HG02973 (cell line): ENCODE measurements around the gene RASGRP3.

Experiments used
- ATAC-seq: cut with Tn5 transposase; IDR thresholded peaks from one replicate; pipeline ENCODE4 v1.9.1; 2021; ENCODE audit warnings: moderate library complexity; ENCODE audit not compliant: unreplicated experiment

Gene RASGRP3

DNA sequence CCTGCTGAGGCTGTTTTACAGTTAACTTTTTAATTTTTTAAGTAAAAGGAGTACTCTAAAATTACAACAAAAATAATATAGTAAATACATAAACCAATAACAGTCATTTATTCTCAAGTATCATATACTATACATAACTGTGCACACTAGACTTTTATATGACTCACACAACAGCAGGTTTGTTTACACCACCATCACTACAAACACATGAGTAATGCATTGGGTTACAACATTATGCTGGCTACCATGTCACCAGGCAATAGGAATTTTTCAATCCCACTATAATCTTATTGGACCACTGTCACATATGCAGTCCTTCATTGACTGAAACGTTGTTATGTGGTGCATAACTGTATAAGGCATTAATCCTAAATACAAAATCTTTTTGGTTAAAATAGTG lies 42.5 kb downstream of the RASGRP3 start:
- ATAC-seq = no peak

DNA sequence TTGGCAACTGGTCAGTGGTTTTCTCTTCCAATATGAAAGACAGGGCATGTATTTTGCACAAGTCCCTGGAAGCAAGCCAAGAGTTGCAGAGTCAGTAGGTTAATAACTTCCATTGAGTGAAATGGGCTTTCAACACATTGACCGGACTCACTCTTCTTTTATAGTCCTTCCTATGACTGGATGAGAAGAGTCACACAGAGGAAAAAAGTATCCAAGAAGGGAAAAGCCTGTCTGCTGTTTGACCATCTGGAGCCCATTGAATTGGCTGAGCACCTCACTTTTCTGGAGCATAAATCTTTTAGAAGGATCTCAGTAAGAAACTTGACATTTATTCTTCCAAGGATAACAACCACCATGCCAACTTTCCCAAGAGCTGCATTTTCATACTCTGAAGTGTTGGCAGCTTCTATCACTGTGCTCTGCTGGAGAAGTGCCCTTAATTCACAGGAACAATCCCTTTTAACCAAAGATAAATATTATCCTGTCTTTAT lies 45.4 kb downstream of the RASGRP3 start:
- no peak for ATAC-seq

DNA sequence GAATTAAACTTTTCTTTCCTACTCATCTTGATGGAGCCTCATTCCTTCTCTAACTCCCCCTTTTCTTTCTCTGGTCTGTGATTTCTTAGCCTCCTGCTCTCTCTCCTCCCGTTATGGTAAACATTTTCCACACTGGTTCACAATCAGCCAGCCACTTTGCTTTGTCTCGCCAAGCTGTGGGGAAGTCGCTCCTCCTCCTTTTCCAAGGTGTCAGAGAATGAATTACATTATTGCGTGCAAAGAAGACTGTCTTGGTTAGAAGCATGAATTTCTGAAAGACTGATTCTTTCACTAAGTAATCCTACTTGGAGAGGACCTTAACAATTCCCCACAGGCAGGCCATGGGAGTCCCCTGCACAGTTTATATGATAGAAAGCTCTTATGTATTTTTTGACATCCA lies 46.1 kb downstream of the RASGRP3 start:
- ATAC-seq = no peak

DNA sequence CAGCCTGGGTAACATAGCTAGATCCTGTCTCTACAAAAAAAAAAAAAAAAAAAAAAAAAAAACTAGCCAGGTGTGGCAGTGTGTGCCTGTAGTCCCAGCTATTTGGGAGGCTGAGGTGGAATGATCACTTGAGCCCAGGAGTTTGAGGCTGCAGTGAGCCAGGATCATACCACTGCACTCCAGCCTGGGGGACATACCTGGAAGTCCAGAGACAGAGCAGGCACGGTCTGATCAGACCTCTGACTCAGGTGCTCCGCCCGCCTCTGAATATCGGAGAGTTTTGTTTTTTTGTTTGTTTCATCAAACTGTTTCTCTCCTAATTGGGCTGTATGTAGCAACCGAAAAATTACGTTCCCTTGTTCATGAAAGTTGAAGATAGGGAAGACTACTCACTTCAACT lies 49.2 kb downstream of the RASGRP3 start:
- ATAC-seq = no peak

DNA sequence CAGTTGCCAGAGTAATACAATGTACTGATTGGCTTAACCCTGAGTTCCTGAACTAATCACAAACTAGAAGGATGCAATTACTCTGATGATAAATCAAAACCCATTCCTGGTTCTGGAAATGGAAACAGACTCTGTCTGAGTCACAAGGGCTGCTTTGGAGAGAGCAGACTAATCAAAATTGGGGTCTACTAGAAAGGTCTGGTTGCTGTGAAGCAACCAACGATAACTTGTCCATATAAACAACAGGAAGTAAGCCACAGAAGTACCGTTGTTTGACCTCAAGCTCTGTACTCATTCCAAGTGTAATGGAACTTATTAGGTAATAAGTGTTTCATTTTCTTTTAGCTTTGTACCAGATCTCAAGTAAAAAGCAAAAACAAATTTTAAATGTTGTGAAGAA lies 49.7 kb downstream of the RASGRP3 start:
- ATAC-seq = no peak

DNA sequence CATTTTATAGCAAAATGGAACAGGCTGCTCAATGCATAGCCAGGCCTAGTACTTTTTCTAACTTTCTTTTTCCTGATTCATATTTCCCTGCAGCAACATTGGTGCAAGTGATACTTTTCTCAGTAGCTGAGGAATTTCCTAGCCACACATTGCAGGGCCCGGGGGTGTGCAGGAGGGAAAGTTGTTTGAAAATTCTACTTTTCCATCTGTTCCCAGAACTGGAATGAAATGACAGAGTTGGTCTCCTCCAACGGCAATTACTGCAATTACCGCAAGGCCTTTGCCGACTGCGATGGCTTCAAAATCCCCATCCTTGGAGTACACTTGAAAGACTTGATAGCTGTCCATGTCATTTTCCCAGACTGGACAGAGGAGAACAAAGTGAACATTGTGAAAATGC lies 50.5 kb downstream of the RASGRP3 start:
- ATAC-seq = no peak

DNA sequence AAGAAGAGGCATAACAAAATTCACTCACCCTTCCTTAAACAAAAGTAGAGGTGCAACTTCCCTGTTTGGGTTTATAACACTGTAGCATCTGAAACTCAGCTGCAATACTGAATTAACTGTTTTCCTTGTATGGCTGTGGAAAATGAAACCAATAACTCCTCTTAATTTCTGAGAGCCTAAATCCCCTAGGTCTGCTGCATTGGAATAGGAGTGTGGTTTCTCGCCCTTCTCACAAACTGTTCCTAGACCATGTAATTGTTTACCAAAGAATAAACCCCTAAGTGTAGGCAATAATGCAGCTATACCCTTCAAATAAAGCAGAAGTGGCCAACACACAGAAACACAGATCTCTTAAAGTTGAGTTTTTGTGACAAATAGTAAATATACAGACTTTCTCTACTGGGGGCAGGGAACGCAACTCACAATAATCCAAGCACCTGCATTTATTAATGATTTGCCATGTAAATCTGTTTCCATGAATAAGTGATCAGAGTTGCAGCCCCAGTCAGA lies 52.0 kb downstream of the RASGRP3 start:
- no peak for ATAC-seq

DNA sequence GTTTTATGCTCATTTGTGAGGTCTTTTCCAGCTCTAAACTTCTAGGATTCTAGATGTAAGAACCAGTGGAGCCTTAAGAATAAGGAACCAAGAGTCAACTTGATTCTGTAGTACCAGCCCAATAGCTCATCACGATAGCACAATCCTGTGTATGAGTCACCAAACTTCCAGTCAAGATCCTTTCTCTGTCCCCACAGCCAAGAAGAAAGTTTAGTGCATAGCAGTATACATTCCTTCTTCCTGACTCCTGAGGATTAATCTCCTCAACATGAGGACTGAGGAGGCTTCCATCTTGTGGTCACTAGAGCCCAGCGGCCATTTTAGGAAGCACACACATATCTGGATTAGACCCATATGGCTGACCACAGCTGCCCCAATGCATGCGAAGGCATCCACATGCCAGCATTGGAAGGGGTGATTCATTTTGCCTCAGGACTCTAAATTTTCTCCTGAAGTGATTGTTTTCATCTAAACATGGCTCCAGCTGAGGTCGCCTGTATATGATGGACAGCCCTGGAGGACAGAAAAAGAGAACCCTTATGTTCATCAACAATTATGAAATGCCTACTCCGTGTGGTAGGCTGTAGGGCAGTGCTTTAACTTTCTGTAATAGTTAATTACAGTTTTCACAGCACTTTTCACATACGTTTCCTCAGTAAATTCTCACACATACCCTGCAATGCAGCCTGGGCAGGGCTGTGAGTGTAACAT lies 53.5 kb downstream of the RASGRP3 start:
- ATAC-seq = peak; percentile 34

DNA sequence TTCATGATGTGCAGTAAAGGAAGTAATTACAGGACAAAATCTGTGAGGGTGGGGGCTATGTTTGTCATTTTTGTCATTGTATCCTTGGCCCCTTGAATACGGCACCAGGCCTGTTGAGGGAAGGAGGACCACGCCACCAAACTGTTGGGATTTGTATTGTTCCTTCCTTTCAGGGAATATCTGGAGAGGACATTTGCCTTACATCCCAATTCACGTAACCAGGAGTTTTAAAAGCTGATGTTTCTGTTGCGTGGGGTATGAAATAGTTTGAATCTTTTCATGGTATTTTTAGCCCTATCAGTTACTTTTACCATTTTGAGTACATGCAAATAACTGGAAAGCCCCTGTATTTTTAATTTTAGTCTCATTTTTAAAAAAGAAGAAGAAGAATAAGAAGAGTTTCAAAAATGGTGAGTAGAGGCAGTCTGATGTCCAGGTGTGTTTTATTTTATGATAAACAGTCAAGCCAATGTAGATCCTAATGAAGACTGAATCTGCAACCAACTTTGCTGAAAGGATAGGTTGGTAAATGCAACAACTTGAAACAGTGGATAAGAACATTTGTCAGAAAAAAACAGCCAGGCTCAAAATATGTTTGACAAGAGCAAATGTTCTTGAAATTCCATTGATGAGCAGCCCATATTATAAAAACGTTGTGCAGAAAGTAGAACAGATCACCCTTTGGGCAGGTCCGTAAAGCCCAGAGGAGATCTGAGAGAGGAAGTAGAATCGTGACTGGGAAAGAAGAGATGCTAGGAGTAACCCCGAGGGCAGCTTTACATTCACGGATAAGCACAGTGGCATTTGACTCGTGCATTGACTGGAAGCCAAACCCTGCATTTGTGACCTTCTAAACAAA lies 54.5 kb downstream of the RASGRP3 start:
- ATAC-seq = no peak

DNA sequence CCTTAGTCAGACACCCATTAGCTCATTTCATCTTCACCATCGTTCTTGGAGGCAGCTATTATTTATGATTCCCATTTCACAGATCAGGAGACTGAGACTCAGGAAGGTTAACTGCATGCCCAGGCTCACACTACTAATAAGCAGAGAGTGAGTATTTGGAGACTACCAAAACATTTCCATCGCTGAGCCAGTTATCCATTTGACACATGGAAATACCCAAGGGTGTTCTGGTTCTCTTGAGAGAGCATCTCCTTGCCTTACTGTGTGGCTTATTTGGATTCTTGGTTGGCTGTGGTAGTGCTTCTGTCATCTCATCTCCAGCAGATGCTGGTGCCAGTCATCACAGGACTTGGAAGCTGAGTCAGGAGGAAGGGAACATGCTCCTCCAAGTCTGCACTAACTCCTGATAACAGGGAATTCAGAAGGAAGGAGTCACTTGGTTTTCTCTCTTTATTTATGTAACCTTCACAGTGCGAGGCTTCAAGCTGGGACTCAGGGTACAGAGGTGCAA lies 55.2 kb downstream of the RASGRP3 start:
- ATAC-seq = no peak

DNA sequence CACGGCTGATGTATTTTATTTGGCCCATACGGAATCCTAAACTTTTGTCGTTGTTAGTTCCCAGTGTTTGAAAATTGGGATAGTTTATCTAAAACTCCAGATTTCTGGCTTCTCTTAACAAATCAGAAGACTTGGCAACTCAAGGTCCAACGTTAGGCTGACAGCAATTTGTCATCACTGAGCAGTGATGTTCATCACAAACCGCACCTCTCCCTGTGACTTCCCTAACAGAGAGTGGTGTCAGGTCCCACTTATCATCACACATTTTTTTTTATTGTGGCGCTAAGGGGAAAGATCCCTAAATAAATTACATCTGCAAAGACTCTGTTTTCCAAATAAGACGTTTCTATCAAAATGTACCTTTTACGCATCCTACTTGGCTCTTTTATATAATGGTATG lies 55.7 kb downstream of the RASGRP3 start:
- no peak for ATAC-seq

DNA sequence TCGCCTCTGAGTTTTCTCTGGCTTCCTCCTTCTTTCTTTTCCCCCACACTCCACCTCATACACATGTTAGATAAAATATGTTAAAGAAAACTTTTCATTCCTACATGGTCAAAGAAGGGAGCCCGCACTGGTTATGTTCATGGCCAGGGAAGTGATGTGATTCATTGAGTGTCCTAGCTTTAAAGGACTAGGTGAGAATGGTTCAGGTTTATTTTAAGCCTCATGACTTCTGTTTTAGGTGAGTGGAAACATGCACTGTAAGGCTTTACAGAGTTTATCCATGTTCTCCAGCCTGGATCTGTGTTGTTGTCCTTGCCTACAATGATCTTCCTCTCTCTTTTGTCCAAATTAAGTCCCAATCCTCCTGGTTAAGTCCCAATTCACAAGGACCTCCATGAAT lies 56.5 kb downstream of the RASGRP3 start:
- no peak for ATAC-seq

DNA sequence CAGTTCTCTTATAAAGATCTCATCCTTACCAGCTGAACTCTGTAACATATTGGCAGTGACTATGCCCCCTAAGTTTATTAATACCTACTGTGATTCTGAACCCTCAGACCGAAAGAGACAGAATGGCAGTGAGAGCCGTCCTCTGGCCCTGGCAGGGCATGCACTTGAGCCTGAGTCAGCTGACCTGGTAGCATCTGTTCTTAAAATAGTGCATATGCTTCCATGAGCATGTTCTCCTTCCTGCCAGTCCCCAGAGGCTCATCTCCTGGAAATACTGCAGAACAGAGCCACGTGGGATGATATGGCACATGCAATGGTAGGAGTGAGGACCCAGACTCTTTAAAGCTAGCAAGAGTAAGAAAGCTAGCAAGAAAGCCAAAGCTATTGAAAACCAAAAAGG lies 59.0 kb downstream of the RASGRP3 start:
- ATAC-seq = no peak

DNA sequence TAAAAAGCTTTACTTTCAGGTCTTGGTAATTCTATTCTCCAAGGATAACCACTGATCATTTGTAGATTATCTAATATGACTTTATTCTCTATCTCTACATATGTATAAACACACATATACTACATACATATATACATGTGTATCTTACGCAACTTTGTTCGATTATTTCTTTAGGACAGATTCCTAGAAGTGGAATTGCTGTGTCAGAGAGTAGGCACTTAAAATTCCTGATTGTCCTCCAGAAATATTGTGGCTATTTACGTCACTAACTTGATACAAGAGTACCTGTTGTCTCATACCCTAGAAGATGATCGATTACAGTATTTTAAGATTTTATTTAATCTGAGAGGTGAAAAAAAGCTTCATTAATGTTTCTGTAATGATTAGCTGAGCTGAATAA lies 64.8 kb downstream of the RASGRP3 start:
- no peak for ATAC-seq

DNA sequence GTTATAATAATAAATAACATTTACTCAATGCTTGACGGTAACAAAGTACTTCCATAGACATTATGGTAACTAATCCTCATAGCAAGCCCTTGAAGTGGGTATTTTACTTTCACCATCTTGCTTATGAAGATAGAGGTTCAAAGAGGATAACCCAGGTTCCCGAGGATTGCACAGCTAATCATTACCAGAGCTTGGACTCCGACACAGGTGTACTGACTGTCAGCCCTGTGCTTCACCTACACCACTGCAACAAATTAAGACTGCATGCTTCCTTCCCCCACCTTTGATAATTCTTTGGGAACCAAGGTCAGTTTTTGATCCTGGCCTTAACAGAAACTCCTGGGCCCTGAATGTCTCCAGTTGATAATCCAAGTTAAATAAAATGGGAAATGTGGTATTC lies 73.8 kb downstream of the RASGRP3 start:
- ATAC-seq = no peak

DNA sequence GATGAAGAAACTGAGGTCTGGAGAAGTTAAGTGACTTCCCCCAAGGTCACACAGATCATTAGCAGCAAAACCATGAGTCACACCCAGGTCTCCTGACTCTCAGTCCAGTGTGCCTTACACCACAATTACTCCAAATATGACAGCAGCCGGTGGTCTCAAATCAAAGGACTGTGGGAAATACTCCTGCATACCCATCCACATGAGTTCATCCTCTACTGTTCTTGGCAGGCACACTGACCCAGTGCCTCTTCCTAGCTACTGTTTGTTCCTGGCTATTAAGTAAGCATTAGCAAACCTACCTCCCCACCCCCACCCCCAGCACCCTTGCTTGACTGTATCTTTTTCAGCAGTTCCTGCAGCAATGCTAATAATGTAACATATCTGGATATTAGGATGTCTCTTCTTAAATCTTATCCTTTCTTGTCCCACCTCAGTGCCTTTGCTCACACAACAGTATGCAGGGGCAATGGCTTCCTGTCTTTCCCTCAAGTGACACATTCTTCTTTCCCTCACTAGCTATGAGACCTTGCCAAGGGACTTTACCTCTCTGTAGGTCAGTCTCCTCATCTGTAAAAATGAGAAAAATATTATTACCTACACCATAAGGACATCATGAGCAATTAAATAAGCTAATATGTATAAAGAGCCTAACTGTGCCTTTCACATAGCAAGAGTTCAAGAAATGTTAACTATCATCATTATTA lies 76.5 kb downstream of the RASGRP3 start:
- ATAC-seq = no peak

DNA sequence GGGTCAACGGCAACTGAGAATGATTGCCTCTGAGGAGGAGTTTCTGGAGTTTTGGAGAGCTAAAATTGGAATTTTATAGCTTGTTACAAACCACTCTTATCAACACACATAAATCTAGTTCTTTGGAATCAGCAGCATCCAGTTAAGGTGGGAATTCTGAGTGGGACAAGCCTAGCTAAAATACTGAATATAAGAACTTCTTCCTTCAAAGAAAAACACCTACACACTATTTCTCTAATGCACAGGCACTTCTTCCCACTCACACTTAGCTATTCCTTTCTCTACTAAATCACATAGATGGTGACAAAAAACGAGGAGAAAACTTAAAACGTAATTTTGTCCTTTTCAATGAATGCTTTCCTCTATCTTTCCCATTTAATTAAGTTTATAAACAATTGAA lies 79.2 kb downstream of the RASGRP3 start:
- no peak for ATAC-seq

DNA sequence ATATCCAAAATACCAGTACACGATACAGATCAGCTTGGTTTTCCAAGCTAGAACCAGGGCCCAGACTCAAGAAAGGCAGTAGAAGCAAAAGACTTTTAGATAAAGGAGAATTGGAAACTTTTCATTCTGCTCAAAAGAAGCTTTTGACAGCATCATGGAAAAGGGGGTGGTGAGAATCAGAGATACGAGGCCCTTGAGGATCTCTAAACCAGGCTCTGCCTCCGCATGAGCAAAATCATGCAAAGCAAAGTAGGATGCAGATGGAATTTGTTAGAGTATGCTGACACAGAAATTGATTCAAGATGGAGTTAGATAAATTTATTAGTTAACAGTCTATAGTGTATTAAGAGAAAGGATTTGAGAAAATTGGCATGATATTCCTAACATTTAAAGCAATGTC lies 82.9 kb downstream of the RASGRP3 start:
- no peak for ATAC-seq

DNA sequence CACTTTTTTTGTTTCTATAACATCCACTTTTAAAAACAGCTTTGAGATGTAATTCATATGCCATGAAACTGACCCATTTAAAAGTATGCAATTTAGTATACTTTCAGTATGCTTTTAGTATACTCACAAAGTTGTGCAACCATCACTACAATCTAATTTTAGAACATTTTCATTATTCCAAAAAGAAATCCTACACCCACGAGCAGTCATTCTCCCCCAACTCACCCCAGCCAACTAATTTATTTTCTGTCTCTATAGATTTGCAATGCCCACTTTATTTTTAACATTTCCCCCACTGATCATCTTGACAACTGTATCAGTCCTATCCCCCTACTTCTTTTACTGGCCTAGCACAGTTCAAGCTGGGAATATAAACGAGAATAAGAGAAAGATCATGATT lies 83.6 kb downstream of the RASGRP3 start:
- no peak for ATAC-seq

DNA sequence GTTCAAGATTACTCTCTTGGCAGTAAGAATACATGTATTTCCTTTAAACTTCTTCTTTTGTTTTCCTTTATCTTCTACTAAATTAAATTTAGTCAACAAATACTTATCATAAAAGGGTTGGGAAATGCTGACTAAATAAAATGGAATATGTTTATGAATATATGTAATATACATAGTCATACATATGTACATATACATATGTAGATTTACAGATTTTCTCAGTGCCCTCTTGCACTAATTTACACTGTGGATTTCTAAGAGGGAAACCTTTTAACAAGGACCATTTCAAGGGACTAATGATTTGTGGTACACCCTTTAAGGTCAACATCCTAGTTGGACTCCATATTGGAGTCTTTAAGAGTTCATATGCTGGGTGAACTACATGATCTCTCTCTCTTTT lies 85.4 kb downstream of the RASGRP3 start:
- ATAC-seq = no peak

DNA sequence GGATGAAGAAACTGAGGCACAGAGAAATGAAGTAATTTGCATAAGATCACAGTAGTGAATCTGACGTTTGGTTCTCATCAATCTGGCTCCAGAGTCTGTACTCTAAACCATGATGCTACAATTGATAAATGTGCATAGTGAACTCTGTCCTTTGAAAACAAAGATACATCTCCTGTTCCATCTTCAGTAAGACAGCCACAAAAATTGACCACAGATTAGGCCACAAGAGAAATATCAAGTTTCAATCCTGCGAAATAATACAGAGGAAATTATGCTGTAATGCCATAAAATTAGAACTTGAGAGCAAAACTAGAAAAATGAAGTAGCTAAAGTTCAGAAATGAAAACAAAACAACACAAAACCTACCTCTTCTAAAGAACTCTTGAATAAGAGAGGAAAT lies 94.2 kb downstream of the RASGRP3 start:
- ATAC-seq = no peak
